HG03064 (cell line): ENCODE data around the gene PPP1R37.

Experiments
- ATAC-seq: cut with Tn5 transposase; IDR thresholded peaks from one replicate; pipeline ENCODE4 v1.9.1; 2021; ENCODE audit warnings: low read depth; ENCODE audit not compliant: unreplicated experiment

Gene PPP1R37

GRCh38 chr19:45150180-45150579, 57.2 kb downstream of the PPP1R37 start:
- ATAC-seq: no peak

GRCh38 chr19:45150751-45151281, 57.8 kb downstream of the PPP1R37 start:
- ATAC-seq: no peak

- no peak for ATAC-seq
Observed at GRCh38 chr19:45151320-45151719, 58.3 kb downstream of the PPP1R37 start.

- no peak for ATAC-seq
Observed at GRCh38 chr19:45151821-45152503, 59.0 kb downstream of the PPP1R37 start.

GRCh38 chr19:45152504-45153338, 59.7 kb downstream of the PPP1R37 start:
- no peak for ATAC-seq

GRCh38 chr19:45153339-45154063, 60.5 kb downstream of the PPP1R37 start:
- ATAC-seq: no peak

- ATAC-seq: no peak
Observed at GRCh38 chr19:45154064-45154827, 61.3 kb downstream of the PPP1R37 start.

GRCh38 chr19:45156011-45156630, 63.1 kb downstream of the PPP1R37 start:
- ATAC-seq: no peak

- ATAC-seq: no peak
Observed at GRCh38 chr19:45156751-45157150, 63.8 kb downstream of the PPP1R37 start.

- ATAC-seq: no peak
Observed at GRCh38 chr19:45158503-45159209, 65.7 kb downstream of the PPP1R37 start.

- ATAC-seq: no peak
Observed at GRCh38 chr19:45159210-45159970, 66.4 kb downstream of the PPP1R37 start.

- no peak for ATAC-seq
Observed at GRCh38 chr19:45159971-45160324, 67.0 kb downstream of the PPP1R37 start.

- ATAC-seq: no peak
Observed at GRCh38 chr19:45160870-45161737, 68.1 kb downstream of the PPP1R37 start, which contains the start of gene NKPD1. NKPD1 (minus strand) TSS chr19:45160982; CDS start chr19:45160150, 832 bp downstream.

GRCh38 chr19:45161738-45162607, 69.0 kb downstream of the PPP1R37 start:
- no peak for ATAC-seq

GRCh38 chr19:45162608-45163143, 69.7 kb downstream of the PPP1R37 start:
- ATAC-seq: no peak

- no peak for ATAC-seq
Observed at GRCh38 chr19:45163156-45163555, 70.2 kb downstream of the PPP1R37 start.
